ENCODE measurements around the gene EHBP1. TPM values are rescaled to one million over a fixed set of nuclear protein-coding genes. Genes with fewer than 3 reads are reported as not detected.

EHBP1 gene
- total RNA-seq, 1 experiment from 2014 or later: 32.1 TPM

- no peak for TF ChIP-seq EZH2 (IDR thresholded peaks at IDR 0.05; ENCODE audit: borderline replicate concordance, low read depth, low read length, poor library complexity, severe bottlenecking)
- TF ChIP-seq, protein P1, sequence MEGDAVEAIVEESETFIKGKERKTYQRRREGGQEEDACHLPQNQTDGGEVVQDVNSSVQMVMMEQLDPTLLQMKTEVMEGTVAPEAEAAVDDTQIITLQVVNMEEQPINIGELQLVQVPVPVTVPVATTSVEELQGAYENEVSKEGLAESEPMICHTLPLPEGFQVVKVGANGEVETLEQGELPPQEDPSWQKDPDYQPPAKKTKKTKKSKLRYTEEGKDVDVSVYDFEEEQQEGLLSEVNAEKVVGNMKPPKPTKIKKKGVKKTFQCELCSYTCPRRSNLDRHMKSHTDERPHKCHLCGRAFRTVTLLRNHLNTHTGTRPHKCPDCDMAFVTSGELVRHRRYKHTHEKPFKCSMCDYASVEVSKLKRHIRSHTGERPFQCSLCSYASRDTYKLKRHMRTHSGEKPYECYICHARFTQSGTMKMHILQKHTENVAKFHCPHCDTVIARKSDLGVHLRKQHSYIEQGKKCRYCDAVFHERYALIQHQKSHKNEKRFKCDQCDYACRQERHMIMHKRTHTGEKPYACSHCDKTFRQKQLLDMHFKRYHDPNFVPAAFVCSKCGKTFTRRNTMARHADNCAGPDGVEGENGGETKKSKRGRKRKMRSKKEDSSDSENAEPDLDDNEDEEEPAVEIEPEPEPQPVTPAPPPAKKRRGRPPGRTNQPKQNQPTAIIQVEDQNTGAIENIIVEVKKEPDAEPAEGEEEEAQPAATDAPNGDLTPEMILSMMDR (conservative IDR thresholded peaks at IDR 0.05; ENCODE audit: low read depth, low read length): no peak
- intact Hi-C loops (cut with micrococcal nuclease; ENCODE audit: unreplicated experiment): no loop called here
- H3K27ac ChIP-seq (ENCODE audit: low read depth, low read length, poor library complexity, severe bottlenecking): no peak overlapping the region
- POLR2A ChIA-PET (ENCODE audit: low non-redundant PET): no interaction called here
- H3K4me1 ChIP-seq (ENCODE audit: insufficient read depth, low read length, poor library complexity, severe bottlenecking): peaks cover 18% of the 10 kb centered on the region
- no TSS peak for BruUV-seq (replicated peaks)
- CTCF ChIA-PET: no interaction called here
- peaks cover 8% of the 10 kb centered on the region for H3K27me3 ChIP-seq (replicated peaks; ENCODE audit: insufficient read depth, low read depth, low read length, poor library complexity)
- H3K9me3 ChIP-seq (ENCODE audit: low read depth, low read length, poor library complexity, severe bottlenecking): no peaks in the 10 kb centered on the region
- DNase-seq (ENCODE audit: low spot score): no peak
- no peak overlapping the region for H3K4me3 ChIP-seq (ENCODE audit: low read depth, low read length, poor library complexity, severe bottlenecking)
- no peaks in the 10 kb centered on the region for H3K36me3 ChIP-seq (ENCODE audit: insufficient read depth, low read length, poor library complexity, severe bottlenecking)
Measured at GRCh38 chr2:63044362-63045327, 339.1 kb downstream of the EHBP1 start.

DNA sequence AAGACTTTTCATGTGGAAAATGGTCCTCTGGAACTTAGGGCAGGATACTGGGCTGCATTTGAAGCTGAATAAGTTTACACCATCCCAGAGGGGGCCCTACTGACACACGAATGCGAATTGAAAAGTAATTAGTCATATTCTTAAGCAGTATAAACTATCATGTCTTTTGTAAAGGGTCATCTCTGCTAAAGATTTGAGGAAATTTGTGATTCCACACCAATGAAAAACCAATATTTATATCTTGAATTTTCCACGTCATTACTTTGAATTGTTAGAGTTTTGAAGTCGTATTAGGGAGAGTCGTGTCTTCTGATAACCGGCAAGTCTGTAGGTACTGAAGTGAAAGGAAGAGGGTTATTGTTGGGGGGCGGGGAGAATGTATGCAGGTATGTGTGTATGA, 341.0 kb downstream of the EHBP1 start:
- Histone ChIP-seq H3K4me1 (ENCODE audit: insufficient read depth, low read length, poor library complexity, severe bottlenecking) (peaks cover 15% of the 10 kb centered on the region), H3K27me3 (replicated peaks; ENCODE audit: insufficient read depth, low read depth, low read length, poor library complexity) (peaks cover 9% of the 10 kb centered on the region), H3K9me3 (ENCODE audit: low read depth, low read length, poor library complexity, severe bottlenecking) (no peaks in the 10 kb centered on the region), H3K36me3 (ENCODE audit: insufficient read depth, low read length, poor library complexity, severe bottlenecking) (no peaks in the 10 kb centered on the region), H3K27ac (ENCODE audit: low read depth, low read length, poor library complexity, severe bottlenecking) (no peak overlapping the region), H3K4me3 (ENCODE audit: low read depth, low read length, poor library complexity, severe bottlenecking) (no peak overlapping the region)
- BruUV-seq (replicated peaks): no TSS peak
- DNase-seq (ENCODE audit: low spot score): no peak
- intact Hi-C loops (cut with micrococcal nuclease; ENCODE audit: unreplicated experiment): no loop called here
- POLR2A ChIA-PET (ENCODE audit: low non-redundant PET): no interaction called here
- CTCF ChIA-PET: no interaction called here
- TF ChIP-seq EZH2 (IDR thresholded peaks at IDR 0.05; ENCODE audit: borderline replicate concordance, low read depth, low read length, poor library complexity, severe bottlenecking): no peak
- TF ChIP-seq, protein P1 (conservative IDR thresholded peaks at IDR 0.05; ENCODE audit: low read depth, low read length): no peak

- H3K4me3 ChIP-seq (ENCODE audit: low read depth, low read length, poor library complexity, severe bottlenecking): no peak overlapping the region
- DNase-seq (ENCODE audit: low spot score): no peak
- no peaks in the 10 kb centered on the region for H3K36me3 ChIP-seq (ENCODE audit: insufficient read depth, low read length, poor library complexity, severe bottlenecking)
- CTCF ChIA-PET: no interaction called here
- peaks cover 9% of the 10 kb centered on the region for H3K27me3 ChIP-seq (replicated peaks; ENCODE audit: insufficient read depth, low read depth, low read length, poor library complexity)
- no TSS peak for BruUV-seq (replicated peaks)
- POLR2A ChIA-PET (ENCODE audit: low non-redundant PET): no interaction called here
- H3K4me1 ChIP-seq (ENCODE audit: insufficient read depth, low read length, poor library complexity, severe bottlenecking): peaks cover 12% of the 10 kb centered on the region
- intact Hi-C loops (cut with micrococcal nuclease; ENCODE audit: unreplicated experiment): no loop called here
- no peaks in the 10 kb centered on the region for H3K9me3 ChIP-seq (ENCODE audit: low read depth, low read length, poor library complexity, severe bottlenecking)
- H3K27ac ChIP-seq (ENCODE audit: low read depth, low read length, poor library complexity, severe bottlenecking): no peak overlapping the region
- TF ChIP-seq, protein P1 (conservative IDR thresholded peaks at IDR 0.05; ENCODE audit: low read depth, low read length): no peak
- no peak for TF ChIP-seq EZH2 (IDR thresholded peaks at IDR 0.05; ENCODE audit: borderline replicate concordance, low read depth, low read length, poor library complexity, severe bottlenecking)
Measured at GRCh38 chr2:63046961-63047320, 341.4 kb downstream of the EHBP1 start.
